Measurements from ENCODE around the gene AGPAT1. TPM values are rescaled to one million over a fixed set of nuclear protein-coding genes. Genes with fewer than 3 reads are reported as not detected.
"Not testable (repeated sequence)": the region's sequence is repeated elsewhere in the genome, so short reads cannot be mapped to it uniquely, and the experiment has no call there.

Gene AGPAT1
- total RNA-seq, 2 donors from 2014 or later: 43.0 to 53.1 TPM

GRCh38 chr6:32188381-32189068, 12.6 kb upstream of the AGPAT1 start:
- Histone ChIP-seq H3K4me1 (ENCODE audit: control insufficient read depth in 1 of 2, low read depth in 2 of 2) (peaks cover 13 to 39% of the 10 kb centered on the region in 2 donors), H3K27ac (peak overlapping the region; percentile 91 to 97), H3K4me3 (peak overlapping the region; percentile 86), H3K27me3 (replicated peaks; ENCODE audit: insufficient read depth) (no peaks in the 10 kb centered on the region), H3K9me3 (no peaks in the 10 kb centered on the region), H3K36me3 (peaks cover 10% of the 10 kb centered on the region)
- TF ChIP-seq CTCF (IDR thresholded peaks at IDR 0.05): no peak
- no peak for DNase-seq (ENCODE audit: low spot score)
- no peak for ATAC-seq (ENCODE audit: insufficient number of reproducible peaks, low FRiP score, low read depth)

- DNase-seq (ENCODE audit: low spot score); H3K9me3 ChIP-seq; ATAC-seq (ENCODE audit: insufficient number of reproducible peaks, low FRiP score, low read depth); H3K27me3 ChIP-seq (replicated peaks; ENCODE audit: insufficient read depth): not testable (repeated sequence)
- H3K4me3 ChIP-seq: peak overlapping the region; percentile 86
- peaks cover 10% of the 10 kb centered on the region for H3K36me3 ChIP-seq
- H3K27ac ChIP-seq: peak overlapping the region in 1 of 2 donors; percentile 97
- peaks cover 13 to 39% of the 10 kb centered on the region in 2 donors for H3K4me1 ChIP-seq (ENCODE audit: control insufficient read depth in 1 of 2, low read depth in 2 of 2)
Measured at GRCh38 chr6:32187725-32188380, 12.0 kb upstream of the AGPAT1 start.

GRCh38 chr6:32187009-32187709, 11.3 kb upstream of the AGPAT1 start:
- TF ChIP-seq CTCF (IDR thresholded peaks at IDR 0.05): no peak
- ATAC-seq (ENCODE audit: insufficient number of reproducible peaks, low FRiP score, low read depth) (no peak), DNase-seq (ENCODE audit: low spot score) (no peak)
- Histone ChIP-seq H3K27ac (peak overlapping the region; percentile 6 to 74), H3K4me1 (ENCODE audit: control insufficient read depth in 1 of 2, low read depth in 2 of 2) (peaks cover 13 to 39% of the 10 kb centered on the region in 2 donors), H3K9me3 (no peaks in the 10 kb centered on the region), H3K36me3 (peaks cover 10% of the 10 kb centered on the region), H3K4me3 (no peak overlapping the region), H3K27me3 (replicated peaks; ENCODE audit: insufficient read depth) (no peaks in the 10 kb centered on the region)

- H3K27me3 ChIP-seq (replicated peaks; ENCODE audit: insufficient read depth); ATAC-seq (ENCODE audit: insufficient number of reproducible peaks, low FRiP score, low read depth); H3K4me3 ChIP-seq; H3K9me3 ChIP-seq; DNase-seq (ENCODE audit: low spot score): not testable (repeated sequence)
- Histone ChIP-seq H3K36me3 (peaks cover 10% of the 10 kb centered on the region), H3K27ac (peak overlapping the region; percentile 61 to 74), H3K4me1 (ENCODE audit: control insufficient read depth in 1 of 2, low read depth in 2 of 2) (peaks cover 12 to 36% of the 10 kb centered on the region in 2 donors)
Measured at GRCh38 chr6:32186151-32186840, 10.4 kb upstream of the AGPAT1 start.

GRCh38 chr6:32185681-32186131, 9.8 kb upstream of the AGPAT1 start:
- Histone ChIP-seq H3K4me1 (ENCODE audit: control insufficient read depth in 1 of 2, low read depth in 2 of 2) (peaks cover 7 to 30% of the 10 kb centered on the region in 2 donors), H3K27ac (peak overlapping the region; percentile 61 to 74), H3K36me3 (peaks cover 10% of the 10 kb centered on the region)
- H3K4me3 ChIP-seq; H3K27me3 ChIP-seq (replicated peaks; ENCODE audit: insufficient read depth); H3K9me3 ChIP-seq: not testable (repeated sequence)
- ATAC-seq (ENCODE audit: insufficient number of reproducible peaks, low FRiP score, low read depth) (peak; percentile 57), DNase-seq (ENCODE audit: low spot score) (peak; percentile 72)

- Histone ChIP-seq H3K27me3 (replicated peaks; ENCODE audit: insufficient read depth) (no peaks in the 10 kb centered on the region), H3K9me3 (no peaks in the 10 kb centered on the region), H3K4me1 (ENCODE audit: control insufficient read depth in 1 of 2, low read depth in 2 of 2) (peaks cover 16 to 42% of the 10 kb centered on the region in 2 donors), H3K36me3 (peaks cover 15% of the 10 kb centered on the region), H3K4me3 (no peak within 1 kb of the TSS), H3K27ac (peak within 1 kb of the TSS; percentile 61 to 74)
- no peak for TF ChIP-seq CTCF (IDR thresholded peaks at IDR 0.05)
- DNase-seq (ENCODE audit: low spot score): no peak
- no peak for ATAC-seq (ENCODE audit: insufficient number of reproducible peaks, low FRiP score, low read depth)
Measured at GRCh38 chr6:32184084-32184640, 8.3 kb upstream of the AGPAT1 start, which contains the start of gene AGER. TSS of gene AGER (minus strand) at chr6:32184253. CDS start at chr6:32184222, 31 bp downstream.

Data from thoracic aorta (tissue), 2 donors.